SK-N-SH treated with all-trans-retinoic acid at 6 μM for 48 hours (cell line): Measurements from ENCODE around the gene EMC7.

ENCODE experiments used
- ATAC-seq: fragments of 200-7000 bp; cut with Tn5 transposase; 3 replicates; pipeline ENCODE4 v1.9.1; 2020; ENCODE audit warnings: mild to moderate bottlenecking, moderate library complexity
- ARNTL ChIP-seq: fragments of 450-650 bp; formaldehyde crosslinking; IDR thresholded peaks from 2 replicates; pipeline ENCODE4 v1.5.0; 2020; ENCODE audit warnings: low read depth, mild to moderate bottlenecking, moderate library complexity, borderline replicate concordance
- BACH2 ChIP-seq: fragments of 250-450 bp; sonication (Bioruptor Pico); IDR thresholded peaks from 2 replicates; pipeline ENCODE4 v1.9.0; 2021; ENCODE audit warnings: mild to moderate bottlenecking, borderline replicate concordance
- CREB5 ChIP-seq: fragments of 250-450 bp; sonication (Bioruptor Pico); IDR thresholded peaks from 2 replicates; pipeline ENCODE4 v1.5.1; 2020; ENCODE audit warnings: low read depth, mild to moderate bottlenecking, moderate library complexity
- CSDC2 ChIP-seq: fragments of 250-450 bp; sonication (Bioruptor Pico); IDR thresholded peaks from 2 replicates; pipeline ENCODE4 v1.5.0; 2020; ENCODE audit warnings: mild to moderate bottlenecking, moderate library complexity
- ESRRG ChIP-seq: fragments of 250-450 bp; sonication (Bioruptor Pico); IDR thresholded peaks from 2 replicates; pipeline ENCODE4 v1.6.1; 2021; ENCODE audit warnings: mild to moderate bottlenecking
- GLIS3 ChIP-seq: fragments of 250-450 bp; sonication (Bioruptor Pico); IDR thresholded peaks from 2 replicates; pipeline ENCODE4 v1.5.0; 2020; ENCODE audit warnings: mild to moderate bottlenecking, moderate library complexity
- ISL1 ChIP-seq: fragments of 250-450 bp; sonication (Bioruptor Pico); IDR thresholded peaks from 2 replicates; pipeline ENCODE4 v2.1.2; 2022; ENCODE audit warnings: mild to moderate bottlenecking, moderate library complexity
- OSR1 ChIP-seq: fragments of 250-450 bp; sonication (Bioruptor Pico); IDR thresholded peaks from 2 replicates; pipeline ENCODE4 v1.8.0; 2022; ENCODE audit warnings: moderate library complexity, mild to moderate bottlenecking, inconsistent platforms
- PATZ1 ChIP-seq: fragments of 250-450 bp; sonication (Bioruptor Pico); IDR thresholded peaks from 2 replicates; pipeline ENCODE4 v1.8.0; 2020; ENCODE audit warnings: mild to moderate bottlenecking, moderate library complexity, borderline replicate concordance
- POU6F1 ChIP-seq: fragments of 250-450 bp; sonication (Bioruptor Pico); IDR thresholded peaks from 2 replicates; pipeline ENCODE4 v1.8.0; 2021; ENCODE audit warnings: low read depth, mild to moderate bottlenecking, moderate library complexity, borderline replicate concordance
- PPARA ChIP-seq: fragments of 250-450 bp; sonication (Bioruptor Pico); IDR thresholded peaks from 2 replicates; pipeline ENCODE4 v1.5.0; 2020; ENCODE audit warnings: mild to moderate bottlenecking, borderline replicate concordance
- RARB ChIP-seq: fragments of 250-450 bp; sonication (Bioruptor Pico); IDR thresholded peaks from 2 replicates; pipeline ENCODE4 v1.8.0; 2021; ENCODE audit warnings: mild to moderate bottlenecking, moderate library complexity
- SNAI2 ChIP-seq: fragments of 250-450 bp; sonication (Bioruptor Pico); IDR thresholded peaks from 2 replicates; pipeline ENCODE4 v1.5.0; 2020; ENCODE audit warnings: mild to moderate bottlenecking, moderate library complexity
- TCF4 ChIP-seq: fragments of 250-450 bp; sonication (Bioruptor Pico); IDR thresholded peaks from 2 replicates; pipeline ENCODE4 v1.8.0; 2021; ENCODE audit warnings: mild to moderate bottlenecking, moderate library complexity, borderline replicate concordance
- TOX ChIP-seq: fragments of 250-450 bp; sonication (Bioruptor Pico); IDR thresholded peaks from 2 replicates; pipeline ENCODE4 v1.8.0; 2021; ENCODE audit warnings: mild to moderate bottlenecking, moderate library complexity, borderline replicate concordance
- TSHZ2 ChIP-seq: fragments of 250-450 bp; sonication (Bioruptor Pico); IDR thresholded peaks from 2 replicates; pipeline ENCODE4 v1.5.0; 2020; ENCODE audit warnings: mild to moderate bottlenecking, moderate library complexity
- ZC3H10 ChIP-seq: fragments of 250-450 bp; sonication (Bioruptor Pico); IDR thresholded peaks from 2 replicates; pipeline ENCODE4 v1.5.1; 2021; ENCODE audit warnings: mild to moderate bottlenecking, moderate library complexity
- ZFP3 ChIP-seq: fragments of 250-450 bp; sonication (Bioruptor Pico); IDR thresholded peaks from 2 replicates; pipeline ENCODE4 v1.5.0; 2020; ENCODE audit warnings: mild to moderate bottlenecking, moderate library complexity
- ZFP30 ChIP-seq: fragments of 450-650 bp; formaldehyde crosslinking; IDR thresholded peaks from 2 replicates; pipeline ENCODE4 v1.5.0; 2022; ENCODE audit warnings: mild to moderate bottlenecking, moderate library complexity
- ZNF565 ChIP-seq: fragments of 450-650 bp; formaldehyde crosslinking; conservative IDR thresholded peaks from 2 replicates; pipeline ENCODE4 v1.5.0; 2020; ENCODE audit warnings: low read depth, mild to moderate bottlenecking, moderate library complexity
- ZNF70 ChIP-seq: fragments of 450-650 bp; formaldehyde crosslinking; IDR thresholded peaks from 2 replicates; pipeline ENCODE4 v1.5.0; 2020; ENCODE audit warnings: mild to moderate bottlenecking, moderate library complexity

EMC7 gene

GRCh38 chr15:34084086-34084485 lies 17.6 kb downstream of the EMC7 start (continued):
- TF ChIP-seq TSHZ2 (CRISPR knock-in tag) (no peak), PATZ1 (CRISPR knock-in tag) (no peak), ZFP30 (CRISPR knock-in tag) (no peak), ZNF565 (CRISPR knock-in tag) (no peak), ZNF70 (CRISPR knock-in tag) (no peak)
- TF ChIP-seq, all 23 proteins: peak for 0

- no peak for TF ChIP-seq ESRRG (CRISPR knock-in tag)
- no peak for TF ChIP-seq ZNF70 (CRISPR knock-in tag)
- TF ChIP-seq SNAI2 (CRISPR knock-in tag), result no peak
- no peak for TF ChIP-seq ZNF565 (CRISPR knock-in tag)
- TF ChIP-seq ZFP30 (CRISPR knock-in tag), result no peak
- TF ChIP-seq RARB (CRISPR knock-in tag), result no peak
- TF ChIP-seq TCF4 (CRISPR knock-in tag), result no peak
- no peak for TF ChIP-seq ZFP3 (CRISPR knock-in tag)
- no peak for TF ChIP-seq BACH2 (CRISPR knock-in tag)
- TF ChIP-seq OSR1 (CRISPR knock-in tag), result no peak
- no peak for TF ChIP-seq ZC3H10 (CRISPR knock-in tag)
- no peak for TF ChIP-seq ISL1
- TF ChIP-seq PATZ1 (CRISPR knock-in tag), result no peak
- no peak for ATAC-seq
Observed at GRCh38 chr15:34079904-34080303, 21.8 kb downstream of the EMC7 start.

- TF ChIP-seq TCF4 (CRISPR knock-in tag), result no peak
- TF ChIP-seq ZC3H10 (CRISPR knock-in tag), result no peak
- TF ChIP-seq PATZ1 (CRISPR knock-in tag), result no peak
- no peak for TF ChIP-seq ARNTL (CRISPR knock-in tag)
- no peak for TF ChIP-seq PPARA (CRISPR knock-in tag)
- TF ChIP-seq ZFP30 (CRISPR knock-in tag), result no peak
- no peak for TF ChIP-seq POU6F1 (CRISPR knock-in tag)
- no peak for TF ChIP-seq TOX
- ATAC-seq, result no peak
Observed at GRCh38 chr15:34078900-34079299, 22.8 kb downstream of the EMC7 start.

- no peak for ATAC-seq
- TF ChIP-seq CREB5 (CRISPR knock-in tag) (no peak), PPARA (CRISPR knock-in tag) (no peak), ISL1 (no peak), GLIS3 (CRISPR knock-in tag) (no peak), ZFP30 (CRISPR knock-in tag) (no peak), ESRRG (CRISPR knock-in tag) (no peak), CSDC2 (CRISPR knock-in tag) (no peak), OSR1 (CRISPR knock-in tag) (no peak), PATZ1 (CRISPR knock-in tag) (no peak)
Observed at GRCh38 chr15:34076785-34077184, 24.9 kb downstream of the EMC7 start.
